Measurements from ENCODE around the gene ZNF398. TPM values are rescaled to one million over a fixed set of nuclear protein-coding genes. Genes with fewer than 3 reads are reported as not detected.

Gene ZNF398
- total RNA-seq, 1 donor from 2014 or later, result 7.1 TPM

DNA sequence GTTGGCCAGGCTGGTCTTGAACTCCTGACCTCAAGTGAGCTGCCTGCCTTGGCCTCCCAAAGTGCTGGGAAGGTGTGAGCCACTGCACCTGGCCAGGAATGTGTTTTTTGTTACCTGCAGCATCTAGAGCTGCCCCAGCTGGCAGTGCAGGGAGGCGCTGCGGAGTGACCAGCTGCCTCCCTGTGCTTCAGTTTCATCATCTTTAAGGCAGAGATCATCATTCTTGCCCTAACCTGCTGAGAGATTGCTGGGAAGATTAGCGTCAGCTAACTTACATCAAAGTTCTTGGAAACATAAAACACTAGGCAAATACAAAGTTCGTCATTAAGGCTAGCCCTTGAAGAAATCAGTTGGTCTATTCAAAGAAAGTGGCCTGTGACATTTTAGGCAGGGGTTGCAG, 50.4 kb downstream of the ZNF398 start:
- peaks cover 46% of the 10 kb centered on the region for H3K36me3 ChIP-seq
- intact Hi-C loops (cut with micrococcal nuclease), result no loop called here
- no peak overlapping the region for H3K4me3 ChIP-seq

DNA sequence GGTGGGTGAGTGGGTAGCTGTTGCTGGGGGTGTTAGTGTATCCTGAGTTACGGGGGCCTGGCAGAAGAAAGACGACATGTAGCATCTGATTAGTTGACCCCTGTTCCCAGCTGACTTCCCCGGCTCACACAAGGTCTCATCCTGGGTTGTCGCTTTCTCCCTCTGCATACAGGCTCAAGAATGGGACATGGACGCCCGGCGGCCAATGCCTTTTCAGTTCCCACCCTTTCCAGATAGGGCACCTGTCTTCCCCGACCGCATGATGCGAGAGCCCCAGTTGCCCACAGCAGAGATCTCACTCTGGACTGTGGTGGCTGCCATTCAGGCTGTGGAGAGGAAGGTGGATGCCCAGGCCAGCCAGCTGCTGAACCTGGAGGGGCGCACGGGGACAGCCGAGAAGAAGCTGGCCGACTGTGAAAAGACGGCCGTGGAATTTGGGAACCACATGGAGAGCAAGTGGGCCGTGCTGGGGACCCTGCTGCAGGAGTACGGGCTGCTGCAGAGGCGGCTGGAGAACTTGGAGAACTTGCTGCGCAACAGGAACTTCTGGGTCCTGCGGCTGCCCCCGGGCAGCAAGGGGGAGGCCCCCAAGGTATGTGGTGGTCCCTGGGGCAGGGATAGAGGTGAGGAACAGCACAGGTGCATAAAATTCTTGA, 51.0 kb downstream of the ZNF398 start:
- no peak overlapping the region for H3K4me3 ChIP-seq
- DNase-seq, result no peak
- peaks cover 52% of the 10 kb centered on the region for H3K36me3 ChIP-seq
- H3K27ac ChIP-seq (replicated peaks), result no peak overlapping the region
- H3K9me3 ChIP-seq (replicated peaks), result no peaks in the 10 kb centered on the region
- no peaks in the 10 kb centered on the region for H3K27me3 ChIP-seq (ENCODE audit: low read depth)
- intact Hi-C loops (cut with micrococcal nuclease), result no loop called here
- TF ChIP-seq CTCF (IDR thresholded peaks at IDR 0.05; ENCODE audit: borderline replicate concordance), result no peak
- peaks cover 41% of the 10 kb centered on the region for H3K4me1 ChIP-seq

More for the DNA sequence above, 50.4 kb downstream of the ZNF398 start:
- Histone ChIP-seq H3K4me1 (peaks cover 35% of the 10 kb centered on the region), H3K27me3 (ENCODE audit: low read depth) (no peaks in the 10 kb centered on the region), H3K9me3 (replicated peaks) (no peaks in the 10 kb centered on the region), H3K27ac (replicated peaks) (no peak overlapping the region)
- DNase-seq, result no peak
- TF ChIP-seq CTCF (IDR thresholded peaks at IDR 0.05; ENCODE audit: borderline replicate concordance), result no peak

GRCh38 chr7:149199234-149199995, 52.2 kb downstream of the ZNF398 start:
- Histone ChIP-seq H3K27ac (replicated peaks) (no peak overlapping the region), H3K27me3 (ENCODE audit: low read depth) (no peaks in the 10 kb centered on the region), H3K36me3 (peaks cover 63% of the 10 kb centered on the region), H3K4me3 (no peak overlapping the region), H3K9me3 (replicated peaks) (no peaks in the 10 kb centered on the region), H3K4me1 (peaks cover 44% of the 10 kb centered on the region)
- TF ChIP-seq CTCF (IDR thresholded peaks at IDR 0.05; ENCODE audit: borderline replicate concordance), result no peak
- intact Hi-C loops (cut with micrococcal nuclease), result no loop called here
- no peak for DNase-seq

DNA sequence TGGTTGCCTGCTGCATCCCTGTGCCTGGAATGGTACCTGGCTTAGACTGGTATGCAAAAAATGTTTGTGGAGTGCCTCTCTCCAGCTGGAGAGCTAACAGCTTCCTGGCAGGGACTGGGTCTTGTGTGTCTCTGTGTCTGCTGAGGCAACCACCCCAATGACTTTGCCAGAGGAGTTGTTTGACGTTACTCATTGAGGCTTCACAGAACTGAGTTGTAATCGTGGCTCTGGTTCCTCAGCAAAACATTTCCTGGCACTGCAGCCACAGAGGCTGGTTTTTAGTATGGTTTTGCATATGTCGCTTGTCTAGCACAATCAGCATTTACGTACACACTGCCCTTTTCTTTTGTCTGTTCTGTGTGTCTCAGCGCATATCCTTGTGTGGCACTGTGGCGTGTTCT, 55.6 kb downstream of the ZNF398 start:
- no peak for TF ChIP-seq CTCF (IDR thresholded peaks at IDR 0.05; ENCODE audit: borderline replicate concordance)
- Histone ChIP-seq H3K9me3 (replicated peaks) (no peaks in the 10 kb centered on the region), H3K36me3 (peaks cover 93% of the 10 kb centered on the region), H3K27ac (replicated peaks) (peak overlapping the region; percentile 39), H3K27me3 (ENCODE audit: low read depth) (no peaks in the 10 kb centered on the region), H3K4me1 (peaks cover 16% of the 10 kb centered on the region), H3K4me3 (no peak overlapping the region)
- no peak for DNase-seq
- intact Hi-C loops (cut with micrococcal nuclease), result no loop called here

- intact Hi-C loops (cut with micrococcal nuclease), result no loop called here
- H3K4me1 ChIP-seq, result peaks cover 17% of the 10 kb centered on the region
- peaks cover 95% of the 10 kb centered on the region for H3K36me3 ChIP-seq
- H3K27me3 ChIP-seq (ENCODE audit: low read depth), result no peaks in the 10 kb centered on the region
- no peak overlapping the region for H3K4me3 ChIP-seq
- H3K9me3 ChIP-seq (replicated peaks), result no peaks in the 10 kb centered on the region
- no peak overlapping the region for H3K27ac ChIP-seq (replicated peaks)
- no peak for TF ChIP-seq CTCF (IDR thresholded peaks at IDR 0.05; ENCODE audit: borderline replicate concordance)
- DNase-seq, result no peak
Observed at GRCh38 chr7:149205690-149206381, 58.6 kb downstream of the ZNF398 start.
